Fibroblast of lung (primary cell): ENCODE results near the gene PLCL1. TPM values are rescaled to one million over a fixed set of nuclear protein-coding genes. Genes with fewer than 3 reads are reported as not detected.

Source experiments
- DNase-seq, 2 donors: peaks; one replicate each; pipeline versions ENCODE4 v3.0.0 to v3.0.0-alpha.2; 2010; ENCODE audit warnings: low read depth in 2 of 2
- H2AFZ ChIP-seq: 2 replicates; pipeline ENCODE4 v1.5.1; 2012; ENCODE audit warnings: low read length, control low read depth, inconsistent platforms
- H3K27ac ChIP-seq: 2 replicates; pipeline ENCODE4 v1.5.1; 2011; ENCODE audit warnings: low read length, control low read depth; ENCODE audit not compliant: insufficient read depth
- H3K27me3 ChIP-seq: 2 replicates; pipeline ENCODE4 v1.5.1; 2011; ENCODE audit warnings: mild to moderate bottlenecking, low read length; ENCODE audit not compliant: control insufficient read depth, insufficient read depth
- H3K36me3 ChIP-seq: 2 replicates; pipeline ENCODE4 v1.5.1; 2011; ENCODE audit warnings: low read length; ENCODE audit not compliant: control insufficient read depth, insufficient read depth
- H3K4me1 ChIP-seq: 2 replicates; pipeline ENCODE4 v1.5.1; 2011; ENCODE audit warnings: low read length; ENCODE audit not compliant: control insufficient read depth, insufficient read depth; ENCODE audit errors: extremely low read depth
- H3K4me2 ChIP-seq: 2 replicates; pipeline ENCODE4 v1.5.1; 2011; ENCODE audit warnings: low read length, control low read depth; ENCODE audit not compliant: insufficient read depth; ENCODE audit errors: extremely low read depth
- H3K4me3 ChIP-seq, 4 experiments: fragments of 200-600 bp in 1 of 4; sonication (generic) in 1 of 4; replicated peaks in 1 of 4; 2 replicates each; pipeline ENCODE4 v1.5.1; 2011 to 2016; ENCODE audit warnings: low read length in 4 of 4, low read depth in 3 of 4, mild to moderate bottlenecking in 3 of 4, control low read depth in 2 of 4, inconsistent platforms in 1 of 4, mixed read lengths in 1 of 4; ENCODE audit not compliant: insufficient read depth in 1 of 4; ENCODE audit errors: control extremely low read depth in 1 of 4
- H3K79me2 ChIP-seq: 2 replicates; pipeline ENCODE4 v1.5.1; 2012; ENCODE audit warnings: mild to moderate bottlenecking, low read length, inconsistent platforms; ENCODE audit not compliant: control insufficient read depth, insufficient read depth
- H3K9ac ChIP-seq: 2 replicates; pipeline ENCODE4 v1.5.1; 2011; ENCODE audit warnings: mild to moderate bottlenecking, low read length, control low read depth; ENCODE audit not compliant: insufficient read depth
- H3K9me3 ChIP-seq: 2 replicates; pipeline ENCODE4 v1.5.1; 2012; ENCODE audit warnings: low read depth, low read length; ENCODE audit not compliant: control insufficient read depth, insufficient read depth
- H4K20me1 ChIP-seq: 2 replicates; pipeline ENCODE4 v1.5.1; 2011; ENCODE audit warnings: low read length; ENCODE audit not compliant: control insufficient read depth, insufficient read depth; ENCODE audit errors: extremely low read depth
- EZH2 ChIP-seq: IDR thresholded peaks from 2 replicates; pipeline ENCODE4 v1.5.1; 2012; ENCODE audit warnings: low read length, control low read depth, mild to moderate bottlenecking; ENCODE audit errors: missing control alignments
- polyA plus RNA-seq, 2 donors: library from polyadenylated mRNA; depleted of rRNA in 1 of 2; stranded (reverse) in 1 of 2; unstranded in 1 of 2; fragments of >200 nt; gene quantifications; 2 replicates each; pipeline ENCODE4 v1.2.1, GENCODE V29; 2011 to 2012; ENCODE audit warnings: missing spikeins in 1 of 2
- total RNA-seq: library from RNA; depleted of rRNA; stranded (reverse); fragments of >200 nt; gene quantifications from 2 replicates; pipeline ENCODE4 v1.2.1, GENCODE V29; 2014
- TF ChIP-seq, protein P1 (sequence below), 2 donors: IDR thresholded peaks in 1 of 2; conservative IDR thresholded peaks in 1 of 2; 1 replicate in 1 of 2; 2 replicates in 1 of 2; pipeline ENCODE4 v1.5.1; 2011 to 2012; ENCODE audit warnings: low read length in 2 of 2, control low read depth in 1 of 2, inconsistent platforms in 1 of 2, low read depth in 1 of 2, mild to moderate bottlenecking in 1 of 2

The PLCL1 gene
- total and polyA plus RNA-seq, 2 donors (not counting 1 experiment from before 2014, with no cell fraction given) = 0.48 to 0.83 TPM

GRCh38 chr2:197894751-197895274 lies 90.4 kb downstream of the PLCL1 start:
- Histone ChIP-seq H3K9me3 (no peaks in the 10 kb centered on the region), H3K9ac (no peak overlapping the region), H3K79me2 (no peaks in the 10 kb centered on the region), H3K4me2 (no peak overlapping the region), H3K27me3 (no peaks in the 10 kb centered on the region), H3K4me1 (no peaks in the 10 kb centered on the region), H2AFZ (no peak overlapping the region), H3K36me3 (no peaks in the 10 kb centered on the region), H3K4me3 (no peak overlapping the region), H4K20me1 (peaks cover 1% of the 10 kb centered on the region), H3K27ac (no peak overlapping the region)
- no peak for DNase-seq
- no peak for TF ChIP-seq EZH2
- TF ChIP-seq, protein P1, sequence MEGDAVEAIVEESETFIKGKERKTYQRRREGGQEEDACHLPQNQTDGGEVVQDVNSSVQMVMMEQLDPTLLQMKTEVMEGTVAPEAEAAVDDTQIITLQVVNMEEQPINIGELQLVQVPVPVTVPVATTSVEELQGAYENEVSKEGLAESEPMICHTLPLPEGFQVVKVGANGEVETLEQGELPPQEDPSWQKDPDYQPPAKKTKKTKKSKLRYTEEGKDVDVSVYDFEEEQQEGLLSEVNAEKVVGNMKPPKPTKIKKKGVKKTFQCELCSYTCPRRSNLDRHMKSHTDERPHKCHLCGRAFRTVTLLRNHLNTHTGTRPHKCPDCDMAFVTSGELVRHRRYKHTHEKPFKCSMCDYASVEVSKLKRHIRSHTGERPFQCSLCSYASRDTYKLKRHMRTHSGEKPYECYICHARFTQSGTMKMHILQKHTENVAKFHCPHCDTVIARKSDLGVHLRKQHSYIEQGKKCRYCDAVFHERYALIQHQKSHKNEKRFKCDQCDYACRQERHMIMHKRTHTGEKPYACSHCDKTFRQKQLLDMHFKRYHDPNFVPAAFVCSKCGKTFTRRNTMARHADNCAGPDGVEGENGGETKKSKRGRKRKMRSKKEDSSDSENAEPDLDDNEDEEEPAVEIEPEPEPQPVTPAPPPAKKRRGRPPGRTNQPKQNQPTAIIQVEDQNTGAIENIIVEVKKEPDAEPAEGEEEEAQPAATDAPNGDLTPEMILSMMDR (conservative IDR thresholded peaks at IDR 0.05 in 1 of 2, IDR thresholded peaks at IDR 0.05 in 1 of 2; ENCODE audit: low read depth in 1 of 2, low read length in 2 of 2) = no peak

DNA sequence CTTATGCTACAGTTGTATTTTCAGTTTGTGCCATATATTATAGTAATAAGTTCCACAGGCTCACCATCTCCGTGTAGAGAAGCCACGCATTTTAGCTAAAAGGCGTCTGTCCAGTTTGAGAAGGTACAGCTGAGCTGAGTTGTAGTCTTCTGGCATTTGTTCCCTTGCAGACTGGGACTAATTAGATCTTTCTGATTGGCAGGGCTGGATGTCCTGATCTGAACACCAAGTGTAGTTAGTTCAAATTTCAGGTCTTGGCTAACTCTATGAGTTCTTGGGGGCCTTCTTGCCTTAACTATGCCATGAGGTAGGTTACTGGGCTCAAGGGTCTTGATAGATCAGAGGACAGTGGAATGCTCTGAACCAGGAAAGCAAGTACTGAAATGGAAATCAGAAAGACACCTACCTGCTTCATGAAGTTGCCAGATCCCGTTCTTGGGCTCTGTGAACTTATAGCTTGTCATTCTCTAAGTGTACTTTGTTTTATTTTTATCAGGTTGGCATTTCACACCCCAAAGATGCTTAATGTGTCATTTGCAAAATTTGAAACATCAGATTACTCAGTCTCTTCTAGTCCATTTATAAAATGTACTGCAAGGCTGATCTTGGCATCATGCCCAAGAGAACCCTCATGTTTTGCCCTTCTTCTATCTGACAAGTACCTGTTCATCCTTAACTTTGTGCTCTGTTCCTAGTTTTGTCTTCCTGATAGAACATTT lies 93.7 kb downstream of the PLCL1 start:
- H4K20me1 ChIP-seq = peaks cover 1% of the 10 kb centered on the region
- H2AFZ ChIP-seq = no peak overlapping the region
- no peaks in the 10 kb centered on the region for H3K4me1 ChIP-seq
- no peaks in the 10 kb centered on the region for H3K27me3 ChIP-seq
- no peak for DNase-seq
- no peak overlapping the region for H3K4me2 ChIP-seq
- H3K36me3 ChIP-seq = no peaks in the 10 kb centered on the region
- H3K27ac ChIP-seq = no peak overlapping the region
- no peak overlapping the region for H3K9ac ChIP-seq
- no peak overlapping the region for H3K4me3 ChIP-seq
- H3K9me3 ChIP-seq = no peaks in the 10 kb centered on the region
- H3K79me2 ChIP-seq = no peaks in the 10 kb centered on the region
- no peak for TF ChIP-seq EZH2

DNA sequence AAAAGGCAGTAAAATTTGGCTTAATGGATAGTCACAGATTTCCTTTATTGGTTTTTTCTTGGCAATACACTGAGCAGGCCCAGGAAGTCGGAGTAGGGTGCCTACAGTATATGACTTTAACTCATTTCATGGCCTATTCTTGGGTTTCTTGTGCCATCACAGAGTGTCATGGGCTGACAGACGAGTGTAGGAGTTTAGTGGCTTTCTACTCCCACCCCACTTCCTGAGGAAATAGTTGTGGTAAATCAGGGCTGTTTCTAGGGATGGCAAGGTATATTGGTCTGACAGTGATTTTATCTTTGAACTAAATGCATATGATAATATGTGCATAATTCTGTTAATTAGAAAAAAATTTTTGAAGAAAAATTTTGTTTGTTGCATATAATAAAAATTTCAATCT lies 100.1 kb downstream of the PLCL1 start:
- no peak overlapping the region for H3K27ac ChIP-seq
- DNase-seq = no peak
- TF ChIP-seq EZH2 = no peak
- TF ChIP-seq, protein P1 (conservative IDR thresholded peaks at IDR 0.05 in 1 of 2, IDR thresholded peaks at IDR 0.05 in 1 of 2; ENCODE audit: low read depth in 1 of 2, low read length in 2 of 2) = no peak
- H3K9ac ChIP-seq = no peak overlapping the region
- H2AFZ ChIP-seq = no peak overlapping the region
- no peaks in the 10 kb centered on the region for H3K36me3 ChIP-seq
- H3K79me2 ChIP-seq = no peaks in the 10 kb centered on the region
- H3K4me3 ChIP-seq = no peak overlapping the region
- peaks cover 3% of the 10 kb centered on the region for H3K4me1 ChIP-seq
- no peaks in the 10 kb centered on the region for H4K20me1 ChIP-seq
- H3K27me3 ChIP-seq = no peaks in the 10 kb centered on the region
- H3K9me3 ChIP-seq = no peaks in the 10 kb centered on the region
- H3K4me2 ChIP-seq = no peak overlapping the region
